Neuron (in vitro differentiated cells): ENCODE measurements around the gene TTLL13.
"Not testable (repeated sequence)": the region's sequence is repeated elsewhere in the genome, so short reads cannot be mapped to it uniquely, and the experiment has no call there.

Experiments used
- H2AFZ ChIP-seq: one replicate; pipeline ENCODE4 v1.6.1; 2013; ENCODE audit warnings: low read depth, mild to moderate bottlenecking, inconsistent platforms, low read length, moderate library complexity
- H3K27me3 ChIP-seq: one replicate; pipeline ENCODE4 v1.6.1; 2013; ENCODE audit warnings: low read length; ENCODE audit not compliant: insufficient read depth
- H3K36me3 ChIP-seq: one replicate; pipeline ENCODE4 v1.6.1; 2013; ENCODE audit warnings: low read length; ENCODE audit not compliant: insufficient read depth
- H3K4me1 ChIP-seq: one replicate; pipeline ENCODE4 v1.6.1; 2013; ENCODE audit warnings: low read length; ENCODE audit not compliant: insufficient read depth
- H3K4me3 ChIP-seq: 2 replicates; pipeline ENCODE4 v1.5.1; 2013; ENCODE audit warnings: mild to moderate bottlenecking, low read length, moderate library complexity
- H3K9me3 ChIP-seq: one replicate; pipeline ENCODE4 v1.6.1; 2013; ENCODE audit warnings: low read length

Gene TTLL13

GRCh38 chr15:90233387-90234095 lies 15.8 kb upstream of the TTLL13 start, which contains the start of gene CIB1:
CIB1 (minus strand) TSS chr15:90233941; CDS start chr15:90233885, 56 bp downstream.
- H3K27me3 ChIP-seq: no peaks in the 10 kb centered on the region

GRCh38 chr15:90234096-90234988 lies 15.0 kb upstream of the TTLL13 start, which contains the start of gene GDPGP1:
GDPGP1 (plus strand) TSS chr15:90234209; CDS start chr15:90240909, 6,700 bp downstream.
- Histone ChIP-seq H3K36me3 (peaks cover 19% of the 10 kb centered on the region), H3K4me3 (peak within 1 kb of the TSS; percentile 90), H3K27me3 (no peaks in the 10 kb centered on the region), H3K9me3 (no peaks in the 10 kb centered on the region), H2AFZ (peak within 1 kb of the TSS; percentile 90), H3K4me1 (peaks cover 8% of the 10 kb centered on the region)

More at GRCh38 chr15:90233387-90234095, 15.8 kb upstream of the TTLL13 start, which contains the start of gene CIB1:
- peak within 1 kb of the TSS; percentile 90 for H3K4me3 ChIP-seq
- H3K4me1 ChIP-seq: peaks cover 8% of the 10 kb centered on the region
- H3K36me3 ChIP-seq: peaks cover 26% of the 10 kb centered on the region
- no peaks in the 10 kb centered on the region for H3K9me3 ChIP-seq
- H2AFZ ChIP-seq: peak within 1 kb of the TSS; percentile 90

- Histone ChIP-seq H3K4me3 (no peak overlapping the region), H3K27me3 (no peaks in the 10 kb centered on the region), H3K36me3 (peaks cover 3% of the 10 kb centered on the region), H3K4me1 (peaks cover 3% of the 10 kb centered on the region), H2AFZ (no peak overlapping the region), H3K9me3 (no peaks in the 10 kb centered on the region)
Measured at GRCh38 chr15:90239371-90239770, 10.0 kb upstream of the TTLL13 start.

GRCh38 chr15:90240856-90241255 lies 8.5 kb upstream of the TTLL13 start:
- no peaks in the 10 kb centered on the region for H3K4me1 ChIP-seq
- no peak overlapping the region for H3K4me3 ChIP-seq
- peaks cover 3% of the 10 kb centered on the region for H3K36me3 ChIP-seq
- H3K9me3 ChIP-seq: no peaks in the 10 kb centered on the region
- no peak overlapping the region for H2AFZ ChIP-seq
- H3K27me3 ChIP-seq: no peaks in the 10 kb centered on the region

GRCh38 chr15:90241343-90242192 lies 7.8 kb upstream of the TTLL13 start:
- Histone ChIP-seq H3K27me3 (no peaks in the 10 kb centered on the region), H3K4me1 (no peaks in the 10 kb centered on the region), H3K9me3 (no peaks in the 10 kb centered on the region), H3K4me3 (no peak overlapping the region), H3K36me3 (peaks cover 3% of the 10 kb centered on the region), H2AFZ (no peak overlapping the region)

- H3K36me3 ChIP-seq: no peaks in the 10 kb centered on the region
- no peaks in the 10 kb centered on the region for H3K4me1 ChIP-seq
- no peaks in the 10 kb centered on the region for H3K27me3 ChIP-seq
- no peak overlapping the region for H3K4me3 ChIP-seq
- no peaks in the 10 kb centered on the region for H3K9me3 ChIP-seq
- H2AFZ ChIP-seq: no peak overlapping the region
Measured at GRCh38 chr15:90243943-90244639, 5.3 kb upstream of the TTLL13 start.

- Histone ChIP-seq H3K4me1 (peaks cover 2% of the 10 kb centered on the region), H3K36me3 (no peaks in the 10 kb centered on the region), H3K4me3 (peak overlapping the region; percentile 81), H3K27me3 (no peaks in the 10 kb centered on the region), H3K9me3 (no peaks in the 10 kb centered on the region), H2AFZ (peak overlapping the region; percentile 89)
Measured at GRCh38 chr15:90248789-90249202, 560 bp upstream of the TTLL13 start.

- Histone ChIP-seq H3K4me3 (no peak overlapping the region), H3K36me3 (no peaks in the 10 kb centered on the region), H3K9me3 (no peaks in the 10 kb centered on the region), H2AFZ (no peak overlapping the region), H3K27me3 (no peaks in the 10 kb centered on the region), H3K4me1 (no peaks in the 10 kb centered on the region)
Measured at GRCh38 chr15:90257776-90258175, 8.4 kb downstream of the TTLL13 start.

- no peak overlapping the region for H3K4me3 ChIP-seq
- peaks cover 4% of the 10 kb centered on the region for H3K4me1 ChIP-seq
- no peaks in the 10 kb centered on the region for H3K36me3 ChIP-seq
- no peaks in the 10 kb centered on the region for H3K27me3 ChIP-seq
- no peak overlapping the region for H2AFZ ChIP-seq
- no peaks in the 10 kb centered on the region for H3K9me3 ChIP-seq
Measured at GRCh38 chr15:90259524-90259923, 10.2 kb downstream of the TTLL13 start.

- H3K4me1 ChIP-seq, H3K36me3 ChIP-seq, H3K9me3 ChIP-seq, H3K27me3 ChIP-seq, H2AFZ ChIP-seq, H3K4me3 ChIP-seq: not testable (repeated sequence)
Measured at GRCh38 chr15:90260731-90261130, 11.4 kb downstream of the TTLL13 start.

GRCh38 chr15:90261811-90262210 lies 12.5 kb downstream of the TTLL13 start:
- no peak overlapping the region for H3K4me3 ChIP-seq
- no peak overlapping the region for H2AFZ ChIP-seq
- no peaks in the 10 kb centered on the region for H3K9me3 ChIP-seq
- H3K27me3 ChIP-seq: no peaks in the 10 kb centered on the region
- H3K4me1 ChIP-seq: peaks cover 13% of the 10 kb centered on the region
- H3K36me3 ChIP-seq: peaks cover 2% of the 10 kb centered on the region

GRCh38 chr15:90262426-90262825 lies 13.1 kb downstream of the TTLL13 start:
- H3K9me3 ChIP-seq: no peaks in the 10 kb centered on the region
- H3K4me1 ChIP-seq: peaks cover 19% of the 10 kb centered on the region
- H3K4me3 ChIP-seq: no peak overlapping the region
- no peak overlapping the region for H2AFZ ChIP-seq
- H3K27me3 ChIP-seq: no peaks in the 10 kb centered on the region
- peaks cover 8% of the 10 kb centered on the region for H3K36me3 ChIP-seq
